HG03520 (cell line): ENCODE measurements around the gene ETNK2.

Experiments used
- ATAC-seq: cut with Tn5 transposase; IDR thresholded peaks from one replicate; pipeline ENCODE4 v1.9.1; 2021; ENCODE audit warnings: mild to moderate bottlenecking, moderate library complexity; ENCODE audit not compliant: unreplicated experiment

ETNK2 gene

DNA sequence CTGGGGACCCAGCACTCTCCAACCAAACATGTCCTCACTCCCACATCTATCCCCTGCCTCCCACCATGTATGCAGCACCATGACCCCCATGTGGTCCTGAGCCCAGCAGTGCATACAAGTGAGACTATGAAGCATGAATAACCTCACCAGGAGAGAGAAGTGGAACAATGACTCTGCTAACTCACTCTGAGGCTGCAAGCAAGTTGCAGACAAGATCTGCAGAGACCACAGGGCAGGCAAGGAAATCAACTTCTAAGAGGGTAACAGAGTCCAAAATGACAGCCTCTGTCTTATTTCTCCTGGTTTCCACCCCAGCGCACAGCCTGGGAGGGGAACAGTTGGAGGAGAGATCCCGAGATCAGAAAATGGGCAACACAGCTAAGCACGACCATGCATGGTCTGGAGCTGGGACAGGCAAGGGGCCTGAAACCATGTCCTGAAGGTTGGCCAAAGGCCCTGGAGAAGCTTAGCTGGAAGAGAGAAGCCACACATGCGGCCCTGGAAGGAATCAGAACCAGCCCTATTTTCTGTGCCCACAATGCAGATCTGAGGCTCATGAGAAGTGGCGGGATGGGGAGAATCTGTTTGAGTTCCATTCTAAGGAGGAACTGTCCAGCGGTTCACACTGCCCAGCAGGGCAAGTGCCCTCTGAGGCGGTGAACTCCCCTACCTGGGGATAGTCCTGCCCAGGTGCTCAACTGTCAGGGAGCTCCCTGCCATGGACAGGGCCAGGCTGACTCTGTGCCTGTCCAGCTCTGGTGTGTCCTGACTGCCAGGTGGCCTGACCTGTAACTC, 26.8 kb upstream of the ETNK2 start:
- no peak for ATAC-seq

DNA sequence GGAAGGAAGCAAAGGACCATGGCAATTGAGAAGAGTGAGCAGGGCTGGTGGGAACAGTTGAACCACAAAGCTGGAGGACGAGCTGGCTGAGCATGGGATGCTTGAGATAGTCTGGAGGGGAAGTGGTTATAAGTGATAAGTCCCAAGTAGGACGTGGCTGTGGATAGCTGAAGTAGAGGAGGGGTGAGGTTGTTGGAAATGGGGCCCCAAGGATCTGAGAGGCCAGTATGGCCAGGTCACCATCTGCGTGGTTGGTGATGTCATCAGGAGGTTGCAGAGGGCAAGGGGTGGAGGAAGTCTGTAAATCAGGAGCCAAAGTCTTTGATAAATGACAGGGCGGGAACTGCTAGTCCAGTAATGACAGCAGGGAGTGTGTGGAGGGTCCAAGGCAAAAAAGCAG, 25.3 kb upstream of the ETNK2 start:
- no peak for ATAC-seq

DNA sequence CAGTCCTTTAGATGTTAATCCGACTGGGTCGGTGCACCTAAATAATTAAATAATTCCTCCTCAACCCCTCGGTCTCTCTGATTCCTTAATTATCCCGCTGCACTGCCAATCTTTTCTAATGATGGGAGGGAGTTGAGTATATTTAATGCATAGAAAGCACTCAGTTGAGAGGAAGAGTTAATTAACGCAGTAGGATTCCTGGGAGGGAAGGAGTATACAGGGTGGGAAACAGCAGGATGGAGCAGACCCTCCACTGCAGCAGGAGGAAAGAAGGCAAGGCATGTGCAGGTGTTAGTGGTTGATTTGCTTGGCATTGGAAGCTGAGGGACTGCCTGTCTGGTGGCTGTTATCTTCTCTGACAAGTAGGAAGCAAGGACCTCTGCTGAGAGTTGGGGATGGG, 24.2 kb upstream of the ETNK2 start:
- no peak for ATAC-seq

DNA sequence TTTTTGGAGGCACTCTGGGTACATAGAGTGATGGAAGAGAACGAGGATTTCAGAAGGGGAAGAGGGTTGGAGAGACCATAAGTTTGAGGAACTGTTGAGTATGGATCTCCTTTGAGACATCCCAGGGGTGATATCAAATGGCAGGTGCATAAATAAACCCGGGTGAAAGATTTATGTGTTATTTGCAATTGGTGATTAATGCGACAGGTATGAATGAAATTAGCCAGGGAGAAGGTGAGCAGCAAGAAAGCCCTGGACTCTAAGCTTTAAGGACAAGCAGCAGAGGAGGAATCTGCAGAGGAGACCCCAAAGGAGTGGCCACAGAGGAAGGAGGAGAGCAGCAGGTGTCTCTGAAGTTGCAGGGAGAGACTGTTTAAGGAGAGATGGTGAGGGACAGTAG, 23.1 kb upstream of the ETNK2 start:
- ATAC-seq: no peak

DNA sequence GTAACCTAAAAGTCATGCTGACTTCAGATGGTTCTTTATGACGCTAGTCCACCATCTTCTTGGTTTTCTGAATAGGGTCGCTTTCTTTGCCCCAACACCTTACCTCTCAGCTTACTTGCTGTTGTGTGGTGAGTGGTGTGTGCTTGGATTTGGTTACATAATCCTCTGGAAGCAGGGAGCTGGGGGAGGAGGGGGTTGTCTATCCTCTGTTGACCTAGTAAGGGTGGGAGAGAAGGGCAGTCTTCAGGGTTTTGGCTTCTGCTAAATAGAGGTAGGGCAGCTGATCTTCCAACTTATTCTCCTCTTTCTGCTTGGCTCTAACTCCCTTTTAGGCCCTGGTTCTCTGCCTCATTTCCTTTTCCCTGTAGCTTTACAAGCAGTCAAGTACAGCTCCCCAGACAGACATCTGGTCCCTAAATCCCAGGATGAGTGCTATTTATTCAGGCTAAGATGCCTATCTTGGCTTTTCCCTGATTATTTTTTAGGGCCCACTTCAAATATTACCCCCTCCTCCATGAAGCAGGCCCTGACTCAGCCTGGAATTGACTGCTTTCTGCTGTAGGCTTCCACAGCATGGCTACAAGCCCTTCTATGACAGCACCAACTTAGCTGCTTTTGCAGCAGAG, 20.7 kb upstream of the ETNK2 start:
- ATAC-seq: no peak

DNA sequence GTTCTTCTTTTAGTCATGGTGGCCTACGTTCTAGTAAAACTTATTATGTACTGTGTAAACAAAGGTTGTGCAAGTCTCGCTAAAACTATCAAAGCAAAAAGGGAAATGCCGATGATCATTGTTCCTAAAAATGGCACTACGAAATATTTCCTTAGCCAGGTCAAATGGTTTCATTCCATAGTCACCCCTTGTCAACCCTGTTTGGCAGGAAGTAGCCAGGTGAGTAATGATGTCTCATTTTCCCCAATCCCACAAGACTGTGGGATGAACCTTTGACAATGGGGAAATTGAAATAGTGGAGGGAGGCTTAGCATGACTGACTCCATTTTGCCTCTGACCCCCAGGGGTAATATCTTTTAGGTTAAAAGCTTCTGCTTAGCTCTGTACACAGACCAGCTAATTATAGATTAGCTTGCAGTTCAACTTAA, 19.9 kb upstream of the ETNK2 start:
- no peak for ATAC-seq

DNA sequence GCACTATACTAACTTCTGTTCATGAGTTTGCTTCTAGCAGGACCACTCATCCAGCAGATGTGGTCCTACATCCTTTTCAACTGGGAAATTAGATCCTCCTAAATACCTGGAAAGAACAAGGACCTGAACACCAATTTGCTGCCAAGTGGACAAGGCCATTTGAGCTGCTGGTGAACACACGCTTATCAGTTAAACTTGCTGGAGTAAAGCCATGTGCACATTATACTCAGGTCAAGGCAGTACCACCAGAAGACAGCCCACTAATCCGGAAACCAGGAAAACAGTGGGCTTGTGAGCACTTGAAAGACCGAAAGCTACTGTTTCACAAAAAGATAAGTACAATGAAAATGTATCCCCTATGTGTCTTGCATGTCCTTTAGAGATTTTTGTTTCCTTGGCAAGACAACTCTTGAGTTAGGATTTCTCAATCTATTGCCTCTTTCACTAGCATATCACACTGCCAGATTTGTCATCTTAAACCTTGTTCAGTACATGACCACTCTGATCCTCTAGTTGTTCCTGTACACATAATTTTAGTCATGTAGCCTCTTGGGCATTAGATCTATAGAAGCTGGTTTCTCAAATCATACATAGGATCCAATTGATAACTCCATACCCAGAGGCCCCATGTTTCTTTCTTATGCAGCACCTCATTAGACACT, 18.8 kb upstream of the ETNK2 start:
- no peak for ATAC-seq

DNA sequence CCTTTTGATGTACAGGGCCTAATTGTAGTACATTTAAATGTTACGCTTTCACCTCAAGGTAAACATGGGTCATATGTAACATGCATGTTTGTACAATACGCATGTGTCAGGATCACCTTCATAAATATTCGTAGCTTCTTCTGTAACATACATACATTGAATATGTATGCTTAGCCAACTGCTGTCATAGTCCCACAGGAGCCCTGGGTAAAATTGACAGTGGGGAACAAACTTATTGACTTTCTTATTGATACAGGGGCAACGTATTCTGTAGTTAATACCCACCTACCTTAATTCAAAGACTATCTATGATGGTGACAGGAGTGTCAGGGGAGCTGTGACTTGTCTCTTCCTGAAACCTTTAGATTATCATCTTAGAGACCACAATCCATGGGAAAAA, 18.0 kb upstream of the ETNK2 start:
- no peak for ATAC-seq

DNA sequence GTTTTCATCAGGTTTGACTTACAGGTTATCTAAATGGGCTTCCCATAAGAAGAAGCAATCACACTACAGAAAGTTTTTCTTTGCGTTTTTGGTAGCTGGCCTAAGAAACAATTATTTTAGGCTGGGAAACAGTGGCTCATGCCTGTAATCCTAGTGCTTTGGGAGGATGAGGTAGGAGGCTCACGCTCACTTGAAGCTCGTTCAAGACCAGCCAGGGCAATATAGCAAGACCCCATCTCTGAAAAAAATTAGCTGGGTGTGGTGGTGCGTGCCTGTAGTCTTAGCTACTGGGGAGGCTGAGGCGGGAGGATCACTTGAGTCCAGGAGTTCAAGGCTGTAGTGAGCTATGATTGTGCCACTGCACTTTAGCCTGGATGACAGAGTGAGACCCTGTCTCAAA, 15.9 kb upstream of the ETNK2 start:
- no peak for ATAC-seq

DNA sequence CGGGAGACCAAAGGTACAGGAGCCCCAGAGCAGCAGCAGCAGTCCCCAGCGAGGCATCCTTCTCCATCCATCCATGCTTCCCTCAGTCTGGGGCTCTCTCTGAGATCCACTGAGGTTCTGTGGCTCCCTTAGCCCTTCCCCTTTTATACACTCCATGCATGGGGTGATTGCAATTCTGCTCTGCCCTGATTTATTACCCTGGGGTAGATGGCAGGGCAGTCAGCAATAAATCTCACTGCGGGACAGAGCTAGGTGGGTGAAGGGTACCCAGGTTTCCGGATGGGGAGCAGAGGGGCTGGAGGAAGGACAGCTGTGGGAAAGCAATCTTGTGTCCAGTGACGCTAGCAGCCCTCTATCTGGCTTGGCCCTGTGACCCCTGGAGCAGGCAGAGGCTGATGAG, 14.4 kb upstream of the ETNK2 start, which contains the start of gene REN:
REN (minus strand) TSS at position 119 of the 400 bp plus-strand sequence; CDS start at position 75, 44 bp downstream.
- ATAC-seq: no peak

DNA sequence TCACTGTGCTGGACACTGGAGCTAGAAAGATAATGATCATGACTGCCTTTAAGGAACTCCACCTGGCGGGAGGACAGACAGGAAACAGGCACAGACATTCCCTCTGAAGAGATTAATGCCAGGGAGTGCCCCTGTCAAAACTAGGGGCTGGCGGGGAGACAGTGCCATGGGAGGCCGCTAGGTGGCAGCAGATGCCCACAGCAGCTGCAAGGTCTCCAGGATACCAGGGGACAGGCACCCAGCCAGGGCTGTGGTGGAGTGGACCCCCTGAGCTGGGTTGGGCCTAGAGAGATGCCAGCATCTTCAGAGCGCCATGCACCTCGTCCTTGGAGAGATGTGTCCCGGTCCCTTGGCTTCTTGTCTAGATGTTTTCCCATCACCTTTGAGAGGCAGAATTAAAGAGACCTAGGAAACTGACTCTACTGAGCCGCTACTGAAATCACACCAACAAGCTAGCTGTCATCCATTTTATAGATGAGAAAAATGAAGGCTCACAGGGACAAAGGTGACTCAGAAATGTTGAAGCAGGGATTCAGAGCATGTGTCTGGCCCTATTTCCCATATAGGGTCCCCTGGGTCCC, 10.7 kb upstream of the ETNK2 start:
- no peak for ATAC-seq

DNA sequence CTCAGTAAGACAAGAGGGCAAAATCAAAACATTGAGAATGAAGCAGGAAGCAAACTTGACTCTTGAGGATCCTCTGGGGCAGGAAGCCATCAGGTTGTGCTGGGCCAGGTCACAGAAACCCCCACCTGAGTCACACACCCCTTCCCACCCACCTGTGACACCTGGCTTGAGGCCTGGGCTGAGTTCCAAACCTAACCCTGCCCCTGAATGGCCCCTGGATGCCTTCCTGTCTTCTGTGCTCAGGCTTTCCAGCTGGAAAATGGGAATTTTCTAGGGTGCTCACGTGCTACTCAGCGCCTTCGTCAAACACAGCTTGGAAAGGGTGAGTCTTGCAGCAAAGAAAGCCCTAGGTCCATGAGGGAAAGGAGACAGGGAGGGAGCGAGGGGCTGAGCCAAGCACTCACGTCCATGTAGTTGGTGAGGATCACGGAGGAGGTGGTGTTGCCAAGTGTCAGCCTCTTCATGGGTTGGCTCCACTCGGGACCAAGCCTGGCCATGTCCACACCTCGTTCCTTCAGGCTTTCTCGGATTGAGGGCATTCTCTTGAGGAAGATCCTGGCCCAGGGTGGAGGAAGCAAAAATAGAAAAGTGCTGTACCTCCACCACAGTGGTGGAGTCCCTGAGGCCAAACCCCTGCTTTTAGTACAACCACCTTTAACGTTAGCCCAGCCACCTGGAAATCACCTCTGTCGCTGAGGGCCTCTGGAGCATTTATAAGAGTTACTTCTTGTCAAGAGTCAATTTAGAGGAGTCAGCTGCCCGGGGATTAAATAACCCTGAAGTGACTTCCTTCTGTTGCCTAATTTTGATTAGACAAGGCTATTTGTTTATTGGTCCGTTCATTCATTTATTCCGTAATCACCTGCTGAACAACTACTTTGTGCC, 10.0 kb upstream of the ETNK2 start:
- ATAC-seq: no peak

DNA sequence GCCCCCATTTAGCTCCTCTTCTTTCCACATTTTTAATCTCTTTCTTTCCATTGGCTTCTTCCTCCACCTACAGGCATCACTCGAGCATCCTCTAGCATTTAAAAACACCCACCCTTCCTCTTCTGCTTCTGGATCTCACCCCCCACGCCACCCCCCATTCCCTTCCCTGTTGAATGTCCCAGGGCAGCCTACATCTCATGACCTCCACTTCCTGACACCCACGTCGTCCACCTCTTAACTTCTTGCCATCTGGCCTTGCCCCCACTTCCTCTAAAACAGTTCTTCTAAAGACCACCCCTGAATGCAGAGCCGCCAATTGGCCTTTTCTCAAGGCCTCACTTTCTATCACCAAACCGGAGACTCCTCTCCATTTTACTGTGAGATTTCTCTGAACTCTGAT, 6.1 kb upstream of the ETNK2 start:
- ATAC-seq: no peak

DNA sequence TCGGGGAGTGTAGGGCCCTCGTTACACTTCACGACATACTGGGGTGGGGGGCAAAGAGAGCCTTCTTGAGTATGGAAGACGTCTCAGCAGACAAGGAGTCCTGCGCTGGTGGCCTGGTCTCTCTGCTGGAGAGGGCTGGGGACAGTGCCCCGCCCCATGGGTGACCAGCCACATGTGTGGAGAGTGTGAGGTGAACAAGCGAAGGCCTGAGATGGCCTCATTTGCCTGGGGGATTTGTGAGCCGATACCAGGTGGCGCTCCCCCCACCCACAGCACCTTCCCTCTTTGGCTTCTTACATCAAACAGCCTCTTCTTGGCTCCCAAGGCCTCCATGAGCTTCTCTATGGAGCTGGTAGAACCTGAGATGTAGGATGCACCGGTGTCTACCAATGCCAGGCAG, 4.0 kb upstream of the ETNK2 start:
- no peak for ATAC-seq

DNA sequence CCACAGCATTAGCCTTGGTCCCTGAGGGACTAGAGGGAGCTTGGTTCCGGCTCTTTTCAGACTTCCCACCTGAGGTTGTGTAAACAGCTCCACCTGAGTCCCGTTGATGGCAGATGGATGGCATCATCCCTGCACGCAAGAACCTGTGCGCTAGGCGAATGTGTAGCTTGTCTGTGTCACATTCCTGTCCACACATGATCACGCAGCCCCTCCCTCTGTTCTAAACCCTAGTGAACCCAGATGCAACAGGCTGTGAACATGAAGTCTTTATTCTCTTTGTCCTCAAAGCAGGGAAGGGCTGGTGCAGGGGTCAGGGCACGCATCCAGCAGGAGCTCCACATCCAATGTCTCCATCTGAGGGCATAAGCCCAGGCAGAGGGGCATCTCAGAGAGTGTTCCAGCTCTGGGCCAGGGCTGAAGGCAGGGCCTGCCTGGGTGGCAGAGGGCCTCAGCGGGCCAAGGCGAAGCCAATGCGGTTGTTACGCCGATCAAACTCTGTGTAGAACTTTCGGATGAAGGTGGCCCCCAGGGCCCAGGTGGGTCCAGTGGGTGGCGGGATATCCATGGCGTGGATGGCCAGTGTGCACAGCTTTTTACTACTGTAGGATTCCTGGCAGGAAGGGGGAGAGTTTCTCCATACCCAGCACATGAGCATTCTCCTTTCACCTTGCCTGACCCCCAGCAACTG, 2.9 kb upstream of the ETNK2 start:
- no peak for ATAC-seq

DNA sequence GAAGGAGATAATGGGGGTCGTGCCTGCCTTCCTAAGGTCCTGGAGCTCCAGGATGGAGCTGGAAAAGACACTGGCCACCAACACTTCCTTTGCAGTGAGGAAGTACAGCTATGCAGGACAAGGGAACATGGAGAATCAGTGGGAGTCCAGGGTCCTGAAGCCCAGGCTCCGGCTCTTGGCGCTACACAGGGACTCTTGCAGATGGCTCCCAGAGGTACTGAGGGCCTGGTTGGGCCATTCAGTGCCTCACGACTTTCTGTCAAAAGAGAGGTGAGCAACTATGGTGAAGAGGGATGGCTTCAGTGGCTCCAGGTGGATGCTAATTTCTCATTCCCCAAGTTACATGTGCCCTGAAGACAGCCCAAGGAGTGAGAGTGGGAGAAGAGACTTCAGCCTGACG, 1.8 kb upstream of the ETNK2 start:
- ATAC-seq: no peak

DNA sequence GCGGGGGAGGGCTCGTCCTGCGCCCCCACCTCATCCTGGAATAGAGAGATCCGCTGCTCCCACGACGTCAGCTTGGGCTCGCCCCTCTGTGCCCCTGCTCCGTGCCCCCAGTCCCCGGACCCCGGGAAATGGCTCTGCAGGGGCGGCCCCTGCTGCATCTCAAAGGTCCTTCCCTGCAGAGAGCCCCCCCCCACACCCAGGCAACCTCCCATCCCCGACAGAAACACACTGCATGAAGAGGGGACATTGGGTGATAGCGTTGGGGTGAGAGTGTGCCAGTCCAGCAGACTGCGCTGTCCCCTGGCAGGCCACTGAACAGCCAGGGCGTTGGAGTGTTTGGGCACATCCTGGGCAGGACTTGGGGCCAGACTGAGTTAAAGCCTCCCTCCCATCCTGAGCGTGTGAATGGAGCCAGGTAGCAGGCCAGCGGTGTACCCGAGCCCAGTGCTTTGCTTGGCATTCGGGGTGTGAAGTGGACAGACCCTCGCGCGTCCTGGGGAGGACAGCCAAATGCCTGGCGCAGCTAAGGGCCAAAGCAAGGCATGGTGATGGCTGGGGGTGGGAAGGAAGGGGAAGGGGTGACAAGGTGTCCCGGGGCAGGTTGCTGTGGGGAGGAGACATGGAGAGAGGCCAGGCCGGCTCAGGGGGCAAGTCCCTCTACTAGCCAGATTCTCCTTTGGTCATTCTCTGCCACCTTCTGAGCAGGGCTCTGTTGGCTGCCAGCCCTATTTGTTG, 633 bp upstream of the ETNK2 start:
- ATAC-seq: no peak

DNA sequence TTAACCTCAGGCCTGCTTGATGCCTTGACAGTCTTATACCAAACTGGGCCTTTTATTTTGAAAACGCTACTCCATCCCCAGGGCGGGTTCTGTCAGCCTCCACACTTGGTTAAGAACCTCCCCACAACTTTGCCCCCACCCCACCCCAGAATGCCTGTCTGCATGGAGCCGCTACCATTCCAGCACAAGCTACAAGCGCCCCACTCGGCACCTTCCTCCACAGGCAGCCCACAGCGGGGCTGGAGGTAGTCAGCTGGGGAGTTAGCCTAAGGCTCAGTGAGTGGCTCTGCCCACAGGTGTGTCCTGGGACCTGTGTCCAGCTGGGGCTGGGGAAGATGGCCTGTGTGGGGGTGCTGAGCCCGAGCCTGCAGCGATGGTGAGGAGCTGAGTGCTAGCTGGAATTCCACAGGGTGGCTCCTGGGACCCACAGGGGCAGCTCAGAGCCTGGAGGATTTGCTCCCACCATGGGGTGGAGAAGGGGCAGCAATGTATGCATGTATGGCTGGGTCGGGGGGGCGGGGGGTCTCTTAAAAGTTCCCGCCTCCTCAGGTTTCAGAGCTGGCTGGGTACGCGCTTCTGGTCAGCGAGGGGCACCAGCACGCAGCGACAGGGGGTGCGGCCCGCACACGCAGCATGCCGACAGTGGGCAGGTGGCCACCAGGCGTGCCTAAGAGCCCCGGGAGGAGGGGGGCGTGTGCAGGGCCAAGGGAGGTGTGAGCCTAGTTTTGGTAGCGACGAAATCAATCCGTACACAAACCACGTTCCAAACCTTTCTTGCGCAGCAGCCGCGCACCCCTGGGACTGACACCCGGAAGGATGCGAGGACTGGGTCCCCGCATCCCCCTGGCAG, 917 bp downstream of the ETNK2 start:
- no peak for ATAC-seq
